PFSK-1 (cell line): ENCODE measurements around the gene CSNK2B.

ENCODE experiments used
- FOXP2 ChIP-seq: optimal IDR thresholded peaks from 2 replicates; pipeline ENCODE3; 2011; ENCODE audit warnings: borderline replicate concordance, control low read depth, inconsistent platforms; ENCODE audit not compliant: insufficient read depth; ENCODE audit errors: extremely low read length, extremely low read depth
- POLR2AphosphoS5 ChIP-seq: IDR thresholded peaks from 2 replicates; pipeline ENCODE4 v1.6.1; 2012; ENCODE audit warnings: low read depth, mild to moderate bottlenecking, control low read depth, low read length, moderate library complexity
- REST ChIP-seq, 2 experiments: IDR thresholded peaks; 2 replicates each; pipeline versions ENCODE4 v1.6.1 to v1.8.0; 2011 to 2012; ENCODE audit warnings: low read depth in 2 of 2, low read length in 2 of 2, control low read depth in 1 of 2, inconsistent platforms in 1 of 2, mild to moderate bottlenecking in 1 of 2, moderate library complexity in 1 of 2; ENCODE audit not compliant: insufficient read depth in 1 of 2
- SIN3A ChIP-seq: IDR thresholded peaks from 2 replicates; pipeline ENCODE4 v1.6.1; 2012; ENCODE audit warnings: mild to moderate bottlenecking, low read length, moderate library complexity, borderline replicate concordance; ENCODE audit not compliant: insufficient read depth
- TAF1 ChIP-seq: IDR thresholded peaks from 2 replicates; pipeline ENCODE4 v1.6.1; 2012; ENCODE audit warnings: low read length, control low read depth, borderline replicate concordance; ENCODE audit not compliant: insufficient read depth

CSNK2B gene

DNA sequence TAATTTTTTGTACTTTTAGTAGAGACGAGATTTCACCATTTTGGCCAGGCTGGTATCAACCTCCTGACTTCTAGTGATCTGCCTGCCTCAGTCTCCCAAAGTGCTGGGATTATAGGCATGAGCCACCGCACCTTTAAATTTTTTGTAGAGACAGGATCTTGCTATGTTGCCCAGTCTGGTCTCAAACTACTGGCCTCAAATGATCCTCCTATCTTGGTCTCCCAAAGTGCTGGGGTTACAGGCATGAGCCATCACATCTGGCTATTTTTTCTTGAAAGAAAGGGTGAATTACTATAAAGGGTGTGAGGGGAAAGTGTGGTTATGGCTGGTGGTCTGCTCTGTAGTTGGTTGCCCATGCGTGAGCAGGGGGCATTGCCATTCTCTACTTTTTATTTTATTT, 42.3 kb downstream of the CSNK2B start:
- TF ChIP-seq POLR2AphosphoS5 (no peak), FOXP2 (no peak)

DNA sequence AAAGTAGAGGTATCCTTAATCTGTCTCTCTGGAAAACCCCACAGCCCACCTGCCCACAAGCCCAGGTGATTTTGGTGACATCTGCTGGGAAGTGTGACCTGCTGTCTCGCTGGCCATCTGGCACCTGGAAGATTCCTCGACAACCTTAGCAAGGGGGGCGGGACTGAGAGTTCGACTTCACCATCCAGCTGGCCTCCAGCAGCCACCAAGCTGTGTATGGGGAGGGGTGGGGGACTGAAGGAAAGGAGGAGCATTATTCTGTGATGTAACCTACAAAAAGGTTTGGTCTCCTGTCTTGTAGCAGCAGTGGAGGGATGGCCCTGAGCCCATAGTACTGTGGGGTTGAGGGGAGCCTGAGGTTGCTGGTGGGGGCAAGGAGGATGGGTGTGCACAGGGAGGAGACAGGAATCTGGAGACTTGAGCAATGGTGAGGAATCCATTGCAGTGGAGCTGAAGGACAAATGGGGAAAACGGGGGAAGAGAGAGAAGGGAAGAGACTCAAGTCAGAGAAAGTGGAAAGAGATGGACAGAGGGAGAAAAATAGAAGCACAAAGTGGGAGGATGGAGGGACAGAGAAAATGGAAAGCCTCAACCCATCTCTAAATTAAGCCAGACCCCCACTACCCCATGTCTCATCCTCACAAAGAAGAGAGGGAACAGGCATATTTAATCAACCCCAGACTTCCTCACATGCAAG, 44.8 kb downstream of the CSNK2B start:
- TF ChIP-seq POLR2AphosphoS5 (no peak), TAF1 (no peak)

DNA sequence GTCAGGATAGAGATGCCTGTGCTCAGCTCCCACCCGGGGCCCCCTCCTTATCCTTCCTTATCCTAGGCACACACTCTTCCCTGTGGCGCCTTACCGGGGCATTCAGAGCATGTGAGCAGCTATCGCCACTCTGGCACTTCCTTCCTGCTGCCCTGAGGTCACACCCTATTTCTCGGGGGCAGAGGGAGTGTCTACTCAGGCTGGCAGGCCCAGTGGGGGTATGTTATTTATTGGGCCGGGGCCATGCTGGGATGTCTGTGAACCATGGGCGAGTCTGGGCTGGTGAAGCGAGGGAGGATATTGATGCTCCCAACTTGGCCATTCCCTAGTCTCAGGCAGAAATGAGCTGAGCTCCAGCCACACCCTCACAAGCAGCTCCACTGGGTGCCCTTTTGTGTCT, 45.4 kb downstream of the CSNK2B start:
- TF ChIP-seq SIN3A (no peak), TAF1 (no peak), FOXP2 (no peak), REST (IDR thresholded peaks at IDR 0.05; ENCODE audit: insufficient read depth in 1 of 2, low read depth in 2 of 2, low read length in 2 of 2) (no peak), POLR2AphosphoS5 (no peak)

DNA sequence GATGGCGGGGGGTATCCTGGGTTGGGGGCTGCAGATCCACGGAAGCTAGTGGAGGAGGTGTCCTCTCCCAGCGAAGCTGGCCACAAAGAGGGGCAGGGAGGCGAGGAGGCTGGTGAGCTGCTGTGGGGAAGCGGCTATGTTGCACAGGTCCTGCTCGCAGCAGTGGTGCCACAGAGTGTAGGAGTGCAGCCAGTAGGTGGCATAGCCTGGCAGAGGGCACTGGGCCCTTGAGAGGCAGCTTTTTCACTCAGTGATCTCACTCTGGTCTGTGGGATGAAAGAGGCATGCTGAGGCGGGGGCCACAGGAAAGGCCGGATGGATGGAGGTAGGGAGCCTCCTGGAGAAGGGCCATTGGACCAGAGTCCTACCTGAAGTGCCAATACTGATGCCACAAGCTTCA, 46.4 kb downstream of the CSNK2B start:
- TF ChIP-seq FOXP2 (no peak), REST (IDR thresholded peaks at IDR 0.05; ENCODE audit: insufficient read depth in 1 of 2, low read depth in 2 of 2, low read length in 2 of 2) (no peak), SIN3A (no peak), POLR2AphosphoS5 (no peak), TAF1 (no peak)

- no peak for TF ChIP-seq REST (IDR thresholded peaks at IDR 0.05; ENCODE audit: insufficient read depth in 1 of 2, low read depth in 2 of 2, low read length in 2 of 2)
- TF ChIP-seq TAF1, result no peak
- TF ChIP-seq FOXP2, result no peak
- no peak for TF ChIP-seq SIN3A
- no peak for TF ChIP-seq POLR2AphosphoS5
Measured at GRCh38 chr6:31713465-31713864, 47.6 kb downstream of the CSNK2B start.

GRCh38 chr6:31713991-31714684, 48.3 kb downstream of the CSNK2B start:
- no peak for TF ChIP-seq FOXP2
- no peak for TF ChIP-seq REST (IDR thresholded peaks at IDR 0.05; ENCODE audit: insufficient read depth in 1 of 2, low read depth in 2 of 2, low read length in 2 of 2)
- no peak for TF ChIP-seq TAF1
- no peak for TF ChIP-seq SIN3A
